Neuronal stem cell (in vitro differentiated cells): ENCODE measurements around the gene STEAP4.

Experiments used
- DNase-seq: peaks from one replicate; pipeline ENCODE4 v3.0.0-alpha.2; 2013; ENCODE audit warnings: low spot score
- H2AFZ ChIP-seq: one replicate; pipeline ENCODE4 v1.6.1; 2013; ENCODE audit warnings: mild to moderate bottlenecking, low read length, inconsistent platforms
- H2AK5ac ChIP-seq: 2 replicates; pipeline ENCODE4 v1.6.1; 2013; ENCODE audit warnings: low read depth, mild to moderate bottlenecking, inconsistent platforms, low read length, moderate library complexity, mixed read lengths
- H2BK120ac ChIP-seq: 2 replicates; pipeline ENCODE4 v1.6.1; 2013; ENCODE audit warnings: low read depth, mild to moderate bottlenecking, inconsistent platforms, low read length, moderate library complexity, mixed read lengths
- H2BK12ac ChIP-seq: one replicate; pipeline ENCODE4 v1.6.1; 2013; ENCODE audit warnings: low read length, inconsistent platforms
- H2BK15ac ChIP-seq: 2 replicates; pipeline ENCODE4 v1.6.1; 2013; ENCODE audit warnings: mild to moderate bottlenecking, low read length, inconsistent platforms, mixed read lengths
- H2BK5ac ChIP-seq: one replicate; pipeline ENCODE4 v1.6.1; 2013; ENCODE audit warnings: inconsistent platforms, mild to moderate bottlenecking, low read length, moderate library complexity
- H3K14ac ChIP-seq: one replicate; pipeline ENCODE4 v1.6.1; 2013; ENCODE audit warnings: low read length, inconsistent platforms
- H3K18ac ChIP-seq: 2 replicates; pipeline ENCODE4 v1.6.1; 2013; ENCODE audit warnings: low read length, inconsistent platforms
- H3K23ac ChIP-seq: 2 replicates; pipeline ENCODE4 v1.6.1; 2013; ENCODE audit warnings: low read depth, mild to moderate bottlenecking, mixed read lengths, low read length, inconsistent platforms; ENCODE audit not compliant: poor library complexity
- H3K27ac ChIP-seq: replicated peaks from 3 replicates; pipeline ENCODE4 v1.5.1; 2013; ENCODE audit warnings: low read length, inconsistent platforms
- H3K27me3 ChIP-seq, 3 experiments: 2 replicates each; pipeline ENCODE4 v1.6.1; 2013; ENCODE audit warnings: low read length in 3 of 3, mild to moderate bottlenecking in 2 of 3, inconsistent platforms in 1 of 3, low read depth in 1 of 3, mixed read lengths in 1 of 3, moderate library complexity in 1 of 3; ENCODE audit not compliant: control insufficient read depth in 3 of 3, insufficient read depth in 3 of 3
- H3K36me3 ChIP-seq, 2 donors: replicated peaks in 1 of 2; 2 replicates each; pipeline ENCODE4 v1.6.1; 2013; ENCODE audit warnings: low read length in 2 of 2; ENCODE audit not compliant: control insufficient read depth in 2 of 2, insufficient read depth in 2 of 2
- H3K4ac ChIP-seq: 2 replicates; pipeline ENCODE4 v1.6.1; 2013; ENCODE audit warnings: inconsistent platforms, mild to moderate bottlenecking, low read length, moderate library complexity
- H3K4me1 ChIP-seq, 2 donors: 1 replicate in 1 of 2; 2 replicates in 1 of 2; pipeline ENCODE4 v1.6.1; 2013; ENCODE audit warnings: low read length in 2 of 2, low read depth in 1 of 2; ENCODE audit not compliant: control insufficient read depth in 2 of 2, insufficient read depth in 1 of 2
- H3K4me2 ChIP-seq: one replicate; pipeline ENCODE4 v1.6.1; 2013; ENCODE audit warnings: mild to moderate bottlenecking, low read length, inconsistent platforms; ENCODE audit not compliant: insufficient read depth, poor library complexity, severe bottlenecking
- H3K4me3 ChIP-seq, 2 donors: 2 replicates each; pipeline ENCODE4 v1.5.1; 2013; ENCODE audit warnings: low read length in 2 of 2, mild to moderate bottlenecking in 2 of 2, inconsistent platforms in 1 of 2, moderate library complexity in 1 of 2
- H3K79me1 ChIP-seq: one replicate; pipeline ENCODE4 v1.6.1; 2013; ENCODE audit warnings: low read depth, mild to moderate bottlenecking, inconsistent platforms, low read length, moderate library complexity
- H3K9ac ChIP-seq: one replicate; pipeline ENCODE4 v1.6.1; 2013; ENCODE audit warnings: mild to moderate bottlenecking, low read depth, low read length, inconsistent platforms; ENCODE audit not compliant: poor library complexity
- H3K9me3 ChIP-seq, 2 donors: replicated peaks in 1 of 2; 2 replicates each; pipeline versions ENCODE3 to v1.6.1; 2013; ENCODE audit warnings: low read length in 2 of 2, mild to moderate bottlenecking in 2 of 2, inconsistent platforms in 1 of 2, low read depth in 1 of 2, mixed read lengths in 1 of 2, moderate library complexity in 1 of 2; ENCODE audit not compliant: control insufficient read depth in 2 of 2, insufficient read depth in 1 of 2
- H4K8ac ChIP-seq: one replicate; pipeline ENCODE4 v1.6.1; 2013; ENCODE audit warnings: low read depth, mild to moderate bottlenecking, inconsistent platforms, low read length, moderate library complexity
- H4K91ac ChIP-seq: one replicate; pipeline ENCODE4 v1.6.1; 2013; ENCODE audit warnings: low read length, low read depth, mild to moderate bottlenecking, inconsistent platforms; ENCODE audit not compliant: poor library complexity
- WGBS, 2 donors: extraction: QIAGEN DNeasy Blood & Tissue Kit; methylation state at CpG; one replicate each; pipeline ENCODE4 v1.1.7; 2013; ENCODE audit warnings: missing lambda C conversion rate in 2 of 2, mixed read lengths in 1 of 2; ENCODE audit not compliant: insufficient read length in 2 of 2, insufficient replicate concordance in 1 of 2; ENCODE audit errors: extremely low coverage in 2 of 2; 5-methylcytosine and 5-hydroxymethylcytosine counted together

STEAP4 gene

DNA sequence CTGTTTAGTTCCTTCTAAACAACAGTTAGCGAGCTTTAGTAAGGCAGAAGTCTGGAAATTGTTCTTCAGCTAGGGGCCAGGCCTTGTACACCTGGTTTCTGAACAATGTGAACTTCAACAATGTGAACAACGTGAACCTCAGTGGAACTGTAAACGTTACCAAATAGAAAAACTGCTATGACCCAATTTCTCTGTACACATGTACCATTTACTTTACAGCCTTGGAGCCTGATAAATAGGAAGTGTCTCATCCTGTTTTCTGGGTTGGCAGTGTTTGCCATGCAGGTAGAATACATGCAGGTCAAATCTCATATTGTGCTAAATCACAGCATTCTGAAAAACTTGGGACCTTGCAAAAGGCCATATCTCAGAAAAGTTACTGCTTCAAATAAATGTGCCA is 1.6 kb downstream of the STEAP4 start:
- H3K27me3 ChIP-seq = peaks cover 0 to 37% (median 12%) of the 10 kb centered on the region in 3 experiments
- no peak overlapping the region for H3K23ac ChIP-seq
- no peak overlapping the region for H3K4ac ChIP-seq
- no peak overlapping the region for H3K9ac ChIP-seq
- no peak overlapping the region for H3K4me3 ChIP-seq
- no peak overlapping the region for H3K14ac ChIP-seq
- no peak overlapping the region for H4K91ac ChIP-seq
- DNase-seq = no peak
- no peak overlapping the region for H2BK5ac ChIP-seq
- WGBS, 2 donors = no CpG with 5 or more reads among the region's 3 CpGs
- no peaks in the 10 kb centered on the region for H3K36me3 ChIP-seq
- H3K27ac ChIP-seq = no peak overlapping the region
- H2BK12ac ChIP-seq = no peak overlapping the region
- H3K4me2 ChIP-seq = no peak overlapping the region
- H2BK120ac ChIP-seq = no peak overlapping the region
- no peak overlapping the region for H2BK15ac ChIP-seq
- H2AK5ac ChIP-seq = no peak overlapping the region
- no peak overlapping the region for H4K8ac ChIP-seq
- no peak overlapping the region for H2AFZ ChIP-seq
- H3K79me1 ChIP-seq = no peaks in the 10 kb centered on the region
- H3K9me3 ChIP-seq = no peaks in the 10 kb centered on the region
- H3K4me1 ChIP-seq = peaks cover 0 to 6% of the 10 kb centered on the region in 2 donors
- H3K18ac ChIP-seq = no peak overlapping the region

DNA sequence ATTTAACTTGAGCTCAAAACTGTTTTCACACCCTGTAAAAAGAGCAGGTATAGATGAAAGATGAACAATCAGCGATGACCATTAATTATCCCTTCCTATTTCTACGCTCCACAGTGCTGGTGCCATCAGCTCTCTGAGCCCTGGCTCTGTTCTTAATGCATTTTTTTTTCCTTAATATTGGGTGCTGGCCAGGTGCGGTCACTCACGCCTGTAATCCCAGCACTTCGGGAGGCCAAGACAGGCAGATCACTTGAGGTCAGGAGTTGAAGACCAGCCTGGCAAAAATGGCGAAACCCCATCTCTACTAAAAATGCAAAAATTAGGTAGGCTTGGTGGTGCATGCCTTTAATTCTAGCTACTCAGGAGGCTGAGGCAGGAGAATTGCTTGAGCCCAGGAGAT is 4.2 kb downstream of the STEAP4 start:
- no CpG with 5 or more reads among the region's 6 CpGs for WGBS, 2 donors
- Histone ChIP-seq H2AK5ac (no peak overlapping the region), H4K91ac (no peak overlapping the region)

DNA sequence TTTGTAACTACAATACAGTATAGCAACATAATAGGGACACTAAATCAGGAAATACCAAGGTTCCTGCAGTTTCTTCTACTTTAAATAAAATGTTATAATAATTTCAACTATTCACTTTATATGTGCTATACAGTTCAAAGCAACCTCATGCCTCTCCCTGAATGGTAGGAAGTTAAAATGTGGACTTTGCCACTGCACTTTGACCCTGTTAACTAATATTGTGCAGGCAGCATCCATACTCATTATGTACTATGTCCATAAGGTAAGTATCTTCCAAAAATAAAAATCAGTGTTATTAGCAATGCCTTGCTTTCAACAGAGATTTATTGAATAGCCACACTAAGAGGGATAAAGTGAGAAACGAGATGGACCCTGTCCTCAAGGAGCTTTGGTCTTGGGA is 4.8 kb downstream of the STEAP4 start:
- Histone ChIP-seq H4K91ac (no peak overlapping the region), H4K8ac (no peak overlapping the region), H3K14ac (no peak overlapping the region), H3K36me3 (no peaks in the 10 kb centered on the region), H3K79me1 (no peaks in the 10 kb centered on the region), H3K4ac (no peak overlapping the region), H2BK120ac (no peak overlapping the region), H2AK5ac (no peak overlapping the region), H3K27me3 (peaks cover 0 to 26% (median 7%) of the 10 kb centered on the region in 3 experiments), H3K18ac (no peak overlapping the region), H3K4me3 (no peak overlapping the region), H2AFZ (no peak overlapping the region), H2BK15ac (no peak overlapping the region), H3K9ac (no peak overlapping the region), H3K9me3 (no peaks in the 10 kb centered on the region), H3K27ac (no peak overlapping the region), H2BK5ac (no peak overlapping the region), H3K4me2 (no peak overlapping the region), H2BK12ac (no peak overlapping the region), H3K23ac (no peak overlapping the region), H3K4me1 (peaks cover 0 to 4% of the 10 kb centered on the region in 2 donors)
- DNase-seq = no peak
- WGBS, 2 donors = no CpG with 5 or more reads among the region's 1 CpG

More for the DNA sequence above, 4.2 kb downstream of the STEAP4 start:
- no peak overlapping the region for H3K4ac ChIP-seq
- no peak overlapping the region for H3K4me2 ChIP-seq
- no peak overlapping the region for H3K27ac ChIP-seq
- H2AFZ ChIP-seq = no peak overlapping the region
- no peak overlapping the region for H2BK15ac ChIP-seq
- peaks cover 0 to 31% (median 12%) of the 10 kb centered on the region in 3 experiments for H3K27me3 ChIP-seq
- H2BK120ac ChIP-seq = no peak overlapping the region
- H3K4me1 ChIP-seq = peaks cover 0 to 6% of the 10 kb centered on the region in 2 donors
- no peak overlapping the region for H2BK5ac ChIP-seq
- H3K23ac ChIP-seq = no peak overlapping the region
- H3K4me3 ChIP-seq = no peak overlapping the region
- H3K14ac ChIP-seq = no peak overlapping the region
- no peak overlapping the region for H2BK12ac ChIP-seq
- no peak overlapping the region for H4K8ac ChIP-seq
- DNase-seq = no peak
- no peak overlapping the region for H3K9ac ChIP-seq
- no peak overlapping the region for H3K18ac ChIP-seq
- H3K9me3 ChIP-seq = no peaks in the 10 kb centered on the region
- H3K36me3 ChIP-seq = no peaks in the 10 kb centered on the region
- H3K79me1 ChIP-seq = no peaks in the 10 kb centered on the region

DNA sequence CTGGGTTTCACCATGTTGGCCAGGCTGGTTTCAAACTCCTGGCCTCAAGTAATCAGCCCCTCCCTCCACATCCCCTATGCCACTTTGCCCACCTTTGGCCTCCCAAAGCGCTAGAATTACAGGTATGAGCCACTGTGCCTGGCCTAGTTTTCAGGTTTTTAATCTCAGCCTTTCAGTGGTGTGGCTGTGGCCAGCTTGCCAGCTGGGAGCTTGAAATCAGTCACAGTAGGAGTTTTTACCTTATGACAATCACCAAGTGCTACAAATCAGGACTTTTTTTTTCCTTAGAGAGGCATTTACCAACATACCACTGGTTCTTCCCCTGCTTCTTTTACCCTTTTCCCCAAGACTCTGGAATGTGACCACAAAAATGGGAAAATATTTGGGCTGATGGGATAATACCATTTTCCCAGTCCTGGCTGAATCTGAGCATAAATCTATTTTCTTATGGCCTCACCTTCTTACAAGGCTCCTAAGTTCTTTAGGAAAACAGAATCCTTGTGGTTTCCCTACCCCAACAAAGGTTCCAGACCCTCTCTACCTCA is 6.2 kb downstream of the STEAP4 start:
- Histone ChIP-seq H3K23ac (no peak overlapping the region), H3K4ac (no peak overlapping the region), H3K27ac (no peak overlapping the region), H3K14ac (no peak overlapping the region), H3K18ac (no peak overlapping the region), H2BK120ac (no peak overlapping the region), H2AK5ac (no peak overlapping the region), H2BK5ac (no peak overlapping the region), H3K4me2 (no peak overlapping the region), H2AFZ (no peak overlapping the region), H2BK12ac (no peak overlapping the region), H3K79me1 (no peaks in the 10 kb centered on the region), H3K9ac (no peak overlapping the region), H3K27me3 (peaks cover 0 to 11% (median 0%) of the 10 kb centered on the region in 3 experiments), H2BK15ac (no peak overlapping the region), H4K91ac (no peak overlapping the region), H4K8ac (no peak overlapping the region), H3K36me3 (no peaks in the 10 kb centered on the region), H3K9me3 (no peaks in the 10 kb centered on the region), H3K4me3 (no peak overlapping the region), H3K4me1 (no peaks in the 10 kb centered on the region)
- no CpG with 5 or more reads among the region's 1 CpG for WGBS, 2 donors
- DNase-seq = no peak
